HL-60 (cell line): ENCODE measurements around the gene ARHGEF7.

Experiments
- DNase-seq, 2 experiments: peaks; one replicate each; pipeline ENCODE4 v3.0.0-alpha.2; 2010 to 2020; ENCODE audit warnings: low read depth in 1 of 2, low spot score in 1 of 2
- H3K27ac ChIP-seq: fragments of 250-450 bp; sonication (Bioruptor Pico); replicated peaks from 2 replicates; pipeline ENCODE4 v1.5.1; 2020; ENCODE audit warnings: mild to moderate bottlenecking, moderate library complexity
- H3K27me3 ChIP-seq: fragments of 250-450 bp; sonication (Bioruptor Pico); 2 replicates; pipeline ENCODE4 v1.5.1; 2021; ENCODE audit warnings: mild to moderate bottlenecking, moderate library complexity; ENCODE audit not compliant: insufficient read depth, poor library complexity, severe bottlenecking
- H3K4me3 ChIP-seq: replicated peaks from 2 replicates; pipeline ENCODE4 v1.5.1; 2011; ENCODE audit warnings: mild to moderate bottlenecking, control low read depth, low read length; ENCODE audit not compliant: insufficient read depth
- CTCF ChIP-seq: IDR thresholded peaks from one replicate; pipeline ENCODE4 v1.5.1; 2011; ENCODE audit warnings: low read length, control low read depth, inconsistent platforms; ENCODE audit not compliant: insufficient read depth
- GABPA ChIP-seq: IDR thresholded peaks from 2 replicates; pipeline ENCODE4 v1.6.1; 2012; ENCODE audit warnings: low read depth
- POLR2AphosphoS5 ChIP-seq: IDR thresholded peaks from 2 replicates; pipeline ENCODE4 v1.6.1; 2012; ENCODE audit warnings: low read depth
- REST ChIP-seq: IDR thresholded peaks from 2 replicates; pipeline ENCODE4 v1.6.1; 2012; ENCODE audit warnings: low read depth; ENCODE audit not compliant: insufficient replicate concordance
- SPI1 ChIP-seq: IDR thresholded peaks from 2 replicates; pipeline ENCODE4 v1.6.1; 2012; ENCODE audit warnings: low read depth, mild to moderate bottlenecking, borderline replicate concordance

The ARHGEF7 gene

GRCh38 chr13:111241862-111242261, 126.8 kb downstream of the ARHGEF7 start:
- Histone ChIP-seq H3K4me3 (no peak overlapping the region), H3K27ac (no peak overlapping the region), H3K27me3 (no peaks in the 10 kb centered on the region)
- no peak for TF ChIP-seq CTCF
- no peak for TF ChIP-seq REST
- no peak for TF ChIP-seq POLR2AphosphoS5
- TF ChIP-seq GABPA = no peak
- no peak for TF ChIP-seq SPI1
- DNase-seq = no peak

- Histone ChIP-seq H3K27ac (no peak overlapping the region), H3K27me3 (no peaks in the 10 kb centered on the region), H3K4me3 (no peak overlapping the region)
- TF ChIP-seq POLR2AphosphoS5 (no peak), REST (no peak), SPI1 (no peak), CTCF (no peak)
- no peak for DNase-seq
Observed at GRCh38 chr13:111242585-111242984, 127.5 kb downstream of the ARHGEF7 start.

- H3K27me3 ChIP-seq = no peaks in the 10 kb centered on the region
- no peak for DNase-seq
- no peak overlapping the region for H3K27ac ChIP-seq
- TF ChIP-seq GABPA (no peak), REST (no peak), CTCF (no peak), SPI1 (no peak)
- no peak overlapping the region for H3K4me3 ChIP-seq
Observed at GRCh38 chr13:111243981-111244380, 128.9 kb downstream of the ARHGEF7 start.
